GM18508 (cell line): ENCODE data around the gene SREBF1.

Experiments used
- ATAC-seq: cut with Tn5 transposase; IDR thresholded peaks from one replicate; pipeline ENCODE4 v1.9.1; 2021; ENCODE audit warnings: moderate number of reproducible peaks; ENCODE audit not compliant: insufficient read depth, unreplicated experiment

Gene SREBF1

GRCh38 chr17:17767887-17768418, 68.8 kb downstream of the SREBF1 start:
- no peak for ATAC-seq

GRCh38 chr17:17767154-17767869, 69.5 kb downstream of the SREBF1 start:
- ATAC-seq, result no peak

DNA sequence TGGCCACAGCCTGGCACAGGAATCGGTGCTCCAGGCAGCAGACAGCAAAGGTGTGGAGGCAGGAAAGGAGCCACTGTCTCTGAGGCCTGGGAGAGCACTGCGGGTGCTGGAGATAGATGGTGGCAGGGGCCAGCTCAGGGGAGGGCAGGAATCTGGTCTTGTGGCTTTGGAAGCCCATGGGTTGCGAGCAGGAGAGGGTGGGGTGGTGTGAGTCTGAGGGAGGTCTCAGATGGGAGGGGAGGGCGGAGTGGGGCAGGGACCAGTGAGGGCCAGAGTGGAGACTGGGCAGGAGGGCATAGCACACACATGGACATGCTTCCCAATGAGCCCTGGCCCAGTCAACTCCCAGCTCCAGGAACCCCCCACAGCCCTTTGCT, 70.1 kb downstream of the SREBF1 start:
- ATAC-seq, result no peak

DNA sequence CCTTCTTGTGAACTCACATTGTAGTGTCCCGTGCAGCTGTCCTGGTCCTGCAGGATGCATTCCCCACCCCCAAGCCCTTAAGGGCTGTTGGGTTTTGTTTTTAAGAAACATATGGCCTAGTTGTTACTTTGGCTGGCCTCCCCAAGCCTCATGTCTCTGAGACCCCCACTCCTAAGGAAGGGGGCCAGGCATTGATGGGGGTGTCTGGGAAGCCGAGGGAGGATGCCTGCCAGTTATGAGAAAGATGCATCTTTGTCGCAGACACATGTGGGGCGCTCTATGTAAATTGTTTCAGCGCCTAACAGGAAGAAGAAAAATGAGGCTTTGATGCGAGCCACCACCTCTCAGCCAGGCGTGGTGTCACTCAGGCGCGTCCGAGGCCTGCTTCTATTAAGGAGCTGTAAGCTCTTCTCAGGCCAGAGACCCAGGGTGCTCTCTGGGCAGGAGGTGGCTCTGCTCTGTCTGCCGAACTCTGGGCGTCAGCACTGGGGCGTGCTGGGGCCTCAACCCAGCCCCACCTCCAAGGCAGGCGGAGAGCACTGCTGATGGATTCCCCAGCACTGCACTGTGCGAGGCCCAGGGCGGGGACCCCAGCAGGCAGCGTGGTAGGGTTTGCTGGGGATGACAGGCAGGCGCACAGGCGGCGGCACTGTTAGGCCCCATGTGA, 70.6 kb downstream of the SREBF1 start:
- no peak for ATAC-seq

GRCh38 chr17:17765359-17766076, 71.3 kb downstream of the SREBF1 start:
- no peak for ATAC-seq

GRCh38 chr17:17763734-17764133, 73.1 kb downstream of the SREBF1 start:
- ATAC-seq, result no peak

- no peak for ATAC-seq
Observed at GRCh38 chr17:17763136-17763535, 73.7 kb downstream of the SREBF1 start.

DNA sequence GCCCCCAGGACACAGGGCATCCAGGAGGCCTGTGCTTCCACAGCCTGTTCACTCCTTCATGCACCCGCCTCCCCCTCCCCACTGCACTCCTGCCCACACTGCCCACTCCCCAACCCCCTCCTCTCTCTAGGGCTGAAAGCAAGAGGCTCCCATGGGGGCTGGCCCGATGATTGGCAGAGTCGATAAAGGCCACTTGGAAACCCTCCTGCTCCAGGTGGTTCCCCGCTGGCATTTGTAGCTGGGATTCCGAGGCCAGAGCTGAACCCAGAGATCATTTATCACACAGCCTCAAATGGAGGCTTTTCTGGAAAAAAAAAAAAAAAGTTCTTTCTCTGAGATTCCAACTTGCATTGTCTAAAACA, 74.1 kb downstream of the SREBF1 start:
- ATAC-seq, result no peak
